K562 (cell line): ENCODE measurements around the gene TCEAL8.

ENCODE experiments used
- ARID2 ChIP-seq: fragments of 450-650 bp; IDR thresholded peaks from 2 replicates; pipeline ENCODE4 v1.6.1; 2017; ENCODE audit warnings: antibody characterized with exemption, mild to moderate bottlenecking
- BACH1 ChIP-seq: fragments of 200-800 bp; sonication (Bioruptor generic); IDR thresholded peaks from 2 replicates; pipeline ENCODE4 v1.6.1; 2016; ENCODE audit warnings: missing genetic modification characterization, missing compliant biosample characterization
- BHLHE40 ChIP-seq: IDR thresholded peaks from 2 replicates; pipeline ENCODE4 v1.6.1; 2011; ENCODE audit warnings: low read length, improper control_type of control experiment
- CTCF ChIP-seq, 3 experiments: IDR thresholded peaks in 2 of 3; conservative IDR thresholded peaks in 1 of 3; 2 replicates each; pipeline ENCODE4 v1.5.1; 2011 to 2012; ENCODE audit warnings: low read length in 3 of 3, mild to moderate bottlenecking in 3 of 3, control low read depth in 2 of 3, improper control_type of control experiment in 1 of 3, inconsistent platforms in 1 of 3, low read depth in 1 of 3, mixed read lengths in 1 of 3, moderate library complexity in 1 of 3; ENCODE audit not compliant: insufficient read depth in 2 of 3
- JUN ChIP-seq, 2 experiments: sonication (generic) in 1 of 2; formaldehyde crosslinking in 1 of 2; IDR thresholded peaks; 2 replicates each; pipeline versions ENCODE4 v1.6.1 to v1.8.0; 2012 to 2022; ENCODE audit warnings: borderline replicate concordance in 2 of 2, mild to moderate bottlenecking in 2 of 2, improper control_type of control experiment in 1 of 2, low read depth in 1 of 2, low read length in 1 of 2, missing genetic modification reagents in 1 of 2
- JUNB ChIP-seq: fragments of 450-650 bp; formaldehyde crosslinking; conservative IDR thresholded peaks from 2 replicates; pipeline ENCODE4 v1.4.0; 2020; ENCODE audit warnings: mild to moderate bottlenecking
- MEF2A ChIP-seq: IDR thresholded peaks from 2 replicates; pipeline ENCODE4 v1.6.1; 2011; ENCODE audit warnings: low read depth, mild to moderate bottlenecking, low read length, moderate library complexity; ENCODE audit not compliant: control insufficient read depth
- NRF1 ChIP-seq, 2 experiments: fragments of 450-650 bp; IDR thresholded peaks in 1 of 2; conservative IDR thresholded peaks in 1 of 2; 2 replicates each; pipeline ENCODE4 v1.6.1; 2014; ENCODE audit warnings: mild to moderate bottlenecking in 2 of 2
- TAF1 ChIP-seq: IDR thresholded peaks from 2 replicates; pipeline ENCODE4 v1.6.1; 2011; ENCODE audit warnings: mild to moderate bottlenecking, low read length, moderate library complexity; ENCODE audit not compliant: insufficient read depth, control insufficient read depth, severe bottlenecking; ENCODE audit errors: extremely low read depth
- TARDBP ChIP-seq: fragments of 450-650 bp; IDR thresholded peaks from 2 replicates; pipeline ENCODE4 v1.6.1; 2016
- TBL1XR1 ChIP-seq, 2 experiments: IDR thresholded peaks; 2 replicates each; pipeline ENCODE4 v1.6.1; 2012; ENCODE audit warnings: improper control_type of control experiment in 2 of 2, low read length in 2 of 2, mild to moderate bottlenecking in 1 of 2

- TF ChIP-seq NRF1 (conservative IDR thresholded peaks at IDR 0.05 in 1 of 2, IDR thresholded peaks at IDR 0.05 in 1 of 2) = no peak
- no peak for TF ChIP-seq JUN (IDR thresholded peaks at IDR 0.05; ENCODE audit: borderline replicate concordance, low read depth, low read length)
- TF ChIP-seq JUN (CRISPR knock-in tag; IDR thresholded peaks at IDR 0.05; ENCODE audit: borderline replicate concordance) = no peak
- no peak for TF ChIP-seq BHLHE40
- TF ChIP-seq JUNB (CRISPR knock-in tag) = no peak
- no peak for TF ChIP-seq TARDBP
- TF ChIP-seq TAF1 = no peak
- no peak for TF ChIP-seq MEF2A
- TF ChIP-seq CTCF (IDR thresholded peaks at IDR 0.05 in 2 of 3, conservative IDR thresholded peaks at IDR 0.05 in 1 of 3; ENCODE audit: insufficient read depth in 2 of 3, low read depth in 1 of 3, low read length in 3 of 3) = no peak
- no peak for TF ChIP-seq TBL1XR1 (IDR thresholded peaks at IDR 0.05; ENCODE audit: low read length in 2 of 2)
- TF ChIP-seq ARID2 = no peak
- no peak for TF ChIP-seq BACH1
Observed at GRCh38 chrX:103210056-103210455, 44.9 kb downstream of the TCEAL8 start.
